Measurements from ENCODE around the gene MAGEA10.

- TF ChIP-seq CTCF (IDR thresholded peaks at IDR 0.05) (no peak), ZFX (IDR thresholded peaks at IDR 0.05; ENCODE audit: borderline replicate concordance) (no peak)
Measured at GRCh38 chrX:152157042-152157441, 18.7 kb upstream of the MAGEA10 start.

All from 22Rv1 (cell line).